ENCODE results near the gene UCP2.

The UCP2 gene

DNA sequence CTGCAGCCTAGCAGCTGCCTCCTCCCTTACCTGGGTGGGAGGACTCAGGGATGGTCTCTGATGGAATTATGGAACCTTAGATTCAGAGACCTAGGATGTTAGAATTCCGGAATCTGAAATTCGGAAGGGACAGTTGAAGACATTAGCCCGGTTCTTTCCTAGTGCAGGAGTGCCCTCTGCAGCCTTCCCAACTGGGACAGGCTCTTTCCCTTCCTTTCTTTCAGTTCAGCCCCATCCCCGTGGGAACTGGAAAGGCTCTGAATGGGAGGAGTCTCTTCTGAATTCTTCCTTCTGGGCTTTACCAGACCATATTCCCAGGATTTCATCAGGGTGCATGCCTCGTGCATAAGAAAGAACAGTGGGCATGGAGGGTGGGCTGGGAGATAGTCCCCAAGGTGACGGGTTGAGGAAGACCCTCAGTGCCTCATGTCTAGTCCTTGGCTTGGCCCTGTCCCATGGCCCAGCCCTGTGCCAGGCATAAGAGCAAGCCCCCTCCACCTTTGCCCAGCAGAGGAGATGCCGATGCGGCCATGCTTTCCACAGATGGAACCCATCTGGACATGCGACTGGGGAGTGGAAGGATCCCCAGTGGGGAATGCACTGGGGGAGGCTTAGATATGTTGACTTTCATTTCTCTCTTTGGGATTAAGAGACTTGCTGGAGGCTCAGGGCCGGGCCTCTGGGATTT is 17.4 kb downstream of the UCP2 start:
- FAIRE-seq (no peak), DNase-seq (ENCODE audit: insufficient read length, low spot score) (no peak)
- no peak for TF ChIP-seq POLR2A (IDR thresholded peaks at IDR 0.05; ENCODE audit: low read depth, low read length)
- no peak for TF ChIP-seq PAX5 (IDR thresholded peaks at IDR 0.05; ENCODE audit: insufficient read depth, low read length, severe bottlenecking)
- TF ChIP-seq SPI1 (IDR thresholded peaks at IDR 0.05; ENCODE audit: low read depth, low read length) = no peak
- no peak for TF ChIP-seq POU2F2 (IDR thresholded peaks at IDR 0.05; ENCODE audit: low read depth, low read length)
- TF ChIP-seq POLR2AphosphoS5 (IDR thresholded peaks at IDR 0.05; ENCODE audit: low read depth, low read length) = no peak
- TF ChIP-seq TAF1 (IDR thresholded peaks at IDR 0.05; ENCODE audit: low read depth, low read length) = no peak

DNA sequence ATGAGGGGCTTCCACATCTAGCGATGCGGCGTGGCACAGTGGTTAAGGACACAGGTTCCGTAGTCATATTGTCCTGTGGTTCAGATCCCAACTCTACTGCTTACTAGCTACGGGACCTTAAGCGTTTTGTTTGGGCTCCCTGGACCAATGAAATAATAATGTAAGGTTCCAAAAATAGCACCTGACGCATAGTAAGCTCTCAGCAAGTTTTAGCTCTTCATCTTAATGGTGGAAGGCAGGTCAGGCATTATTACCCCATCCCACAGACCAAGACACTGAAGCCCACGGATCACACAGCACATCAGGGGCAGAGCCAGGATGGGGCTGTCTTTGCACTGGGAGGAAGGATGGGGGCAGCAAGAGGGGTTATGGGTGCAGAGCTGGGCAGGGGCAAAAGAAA is 18.8 kb downstream of the UCP2 start:
- FAIRE-seq (peak; percentile 89), DNase-seq (ENCODE audit: insufficient read length, low spot score) (no peak)
- TF ChIP-seq POLR2AphosphoS5 (IDR thresholded peaks at IDR 0.05; ENCODE audit: low read depth, low read length) = no peak
- TF ChIP-seq TAF1 (IDR thresholded peaks at IDR 0.05; ENCODE audit: low read depth, low read length) = no peak
- no peak for TF ChIP-seq POU2F2 (IDR thresholded peaks at IDR 0.05; ENCODE audit: low read depth, low read length)
- TF ChIP-seq POLR2A (IDR thresholded peaks at IDR 0.05; ENCODE audit: low read depth, low read length) = no peak

DNA sequence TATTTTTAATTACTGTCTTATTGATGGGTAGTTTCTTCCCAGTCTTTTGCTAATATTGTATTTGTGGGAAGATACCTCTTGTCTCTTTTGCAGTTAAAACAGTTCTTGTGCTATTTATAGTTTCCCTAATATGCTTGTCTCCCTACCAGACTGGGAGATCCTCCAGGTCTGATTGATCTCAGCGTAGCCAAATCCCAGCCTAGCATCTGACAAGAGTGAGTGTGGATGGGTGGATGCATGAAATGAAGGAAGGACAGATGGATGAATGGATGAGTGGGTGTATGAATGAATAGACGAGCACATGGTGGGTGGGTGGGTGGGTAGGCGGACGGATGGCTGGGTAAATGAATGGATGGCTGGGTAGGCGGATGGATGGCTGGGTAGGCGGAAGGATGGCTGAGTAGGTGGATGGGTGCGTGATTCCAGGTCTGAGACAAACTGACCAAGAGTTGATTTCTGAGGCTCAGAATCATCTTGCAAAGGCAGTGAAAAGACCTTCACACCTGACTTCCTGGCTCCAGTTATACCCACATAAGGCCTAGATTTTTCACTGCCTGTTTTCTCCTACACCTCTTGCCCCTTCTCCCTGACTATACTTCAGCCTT is 20.4 kb downstream of the UCP2 start:
- DNase-seq (ENCODE audit: insufficient read length, low spot score) (no peak), FAIRE-seq (no peak)
- TF ChIP-seq POLR2AphosphoS5 (IDR thresholded peaks at IDR 0.05; ENCODE audit: low read depth, low read length) (no peak), PAX5 (IDR thresholded peaks at IDR 0.05; ENCODE audit: insufficient read depth, low read length, severe bottlenecking) (no peak), TAF1 (IDR thresholded peaks at IDR 0.05; ENCODE audit: low read depth, low read length) (no peak), POLR2A (IDR thresholded peaks at IDR 0.05; ENCODE audit: low read depth, low read length) (no peak), POU2F2 (IDR thresholded peaks at IDR 0.05; ENCODE audit: low read depth, low read length) (no peak), SPI1 (IDR thresholded peaks at IDR 0.05; ENCODE audit: low read depth, low read length) (no peak)

DNA sequence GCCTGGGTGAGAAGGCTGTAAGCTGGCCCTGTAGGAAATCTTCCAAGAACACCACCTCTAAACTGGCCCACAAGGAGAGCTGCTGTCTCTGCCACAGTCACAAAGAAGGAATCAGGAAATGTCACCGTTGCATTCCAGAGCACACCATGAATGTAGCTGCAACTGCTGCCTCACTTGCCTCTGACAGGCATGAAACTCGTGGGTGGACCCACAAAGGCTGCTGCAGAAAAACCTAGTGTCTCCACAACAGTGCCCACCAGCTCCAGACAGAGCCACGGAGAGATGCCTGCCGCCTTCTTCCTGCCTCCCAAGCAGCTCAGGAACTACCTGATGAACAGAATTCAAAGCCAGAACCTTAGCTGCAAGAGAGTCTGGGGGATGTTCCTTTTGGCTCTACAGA is 21.3 kb downstream of the UCP2 start:
- no peak for FAIRE-seq
- no peak for DNase-seq (ENCODE audit: insufficient read length, low spot score)
- TF ChIP-seq POLR2A (IDR thresholded peaks at IDR 0.05; ENCODE audit: low read depth, low read length) (no peak), POU2F2 (IDR thresholded peaks at IDR 0.05; ENCODE audit: low read depth, low read length) (no peak), POLR2AphosphoS5 (IDR thresholded peaks at IDR 0.05; ENCODE audit: low read depth, low read length) (no peak), SPI1 (IDR thresholded peaks at IDR 0.05; ENCODE audit: low read depth, low read length) (no peak), TAF1 (IDR thresholded peaks at IDR 0.05; ENCODE audit: low read depth, low read length) (no peak), PAX5 (IDR thresholded peaks at IDR 0.05; ENCODE audit: insufficient read depth, low read length, severe bottlenecking) (no peak)

DNA sequence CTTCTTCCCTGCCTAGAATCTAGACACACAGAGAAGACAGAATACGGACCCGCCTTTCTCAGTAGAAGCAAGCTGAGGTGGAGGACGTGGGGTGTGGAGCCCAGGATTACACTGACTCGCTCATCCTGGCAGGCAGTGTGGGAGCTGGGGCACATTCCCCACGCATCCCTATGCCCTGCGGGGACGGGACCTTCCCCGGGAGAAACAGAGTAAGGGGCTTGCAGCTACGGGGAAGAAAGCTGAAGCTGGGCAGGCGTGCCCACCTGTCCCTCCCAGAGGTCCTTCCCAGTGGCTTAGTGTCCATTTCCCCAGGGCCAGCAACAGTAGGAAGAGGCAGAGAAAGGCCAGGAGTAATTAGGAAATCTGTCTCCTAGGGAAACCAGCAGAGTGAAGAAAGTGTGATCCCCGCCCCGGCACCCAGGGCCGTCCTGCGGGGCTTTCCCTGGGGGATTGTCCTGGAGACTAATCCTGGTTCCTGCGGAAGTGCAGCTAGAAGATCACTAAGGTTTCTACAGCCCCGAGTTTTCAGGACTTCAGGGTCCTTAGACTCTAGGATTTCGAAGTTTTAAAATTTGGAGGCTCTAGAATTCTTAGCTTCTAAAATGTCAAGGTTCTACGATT is 24.0 kb downstream of the UCP2 start:
- no peak for DNase-seq (ENCODE audit: insufficient read length, low spot score)
- TF ChIP-seq PAX5 (IDR thresholded peaks at IDR 0.05; ENCODE audit: insufficient read depth, low read length, severe bottlenecking) (no peak), POLR2AphosphoS5 (IDR thresholded peaks at IDR 0.05; ENCODE audit: low read depth, low read length) (no peak), POLR2A (IDR thresholded peaks at IDR 0.05; ENCODE audit: low read depth, low read length) (no peak), TAF1 (IDR thresholded peaks at IDR 0.05; ENCODE audit: low read depth, low read length) (no peak)
- FAIRE-seq = no peak

DNA sequence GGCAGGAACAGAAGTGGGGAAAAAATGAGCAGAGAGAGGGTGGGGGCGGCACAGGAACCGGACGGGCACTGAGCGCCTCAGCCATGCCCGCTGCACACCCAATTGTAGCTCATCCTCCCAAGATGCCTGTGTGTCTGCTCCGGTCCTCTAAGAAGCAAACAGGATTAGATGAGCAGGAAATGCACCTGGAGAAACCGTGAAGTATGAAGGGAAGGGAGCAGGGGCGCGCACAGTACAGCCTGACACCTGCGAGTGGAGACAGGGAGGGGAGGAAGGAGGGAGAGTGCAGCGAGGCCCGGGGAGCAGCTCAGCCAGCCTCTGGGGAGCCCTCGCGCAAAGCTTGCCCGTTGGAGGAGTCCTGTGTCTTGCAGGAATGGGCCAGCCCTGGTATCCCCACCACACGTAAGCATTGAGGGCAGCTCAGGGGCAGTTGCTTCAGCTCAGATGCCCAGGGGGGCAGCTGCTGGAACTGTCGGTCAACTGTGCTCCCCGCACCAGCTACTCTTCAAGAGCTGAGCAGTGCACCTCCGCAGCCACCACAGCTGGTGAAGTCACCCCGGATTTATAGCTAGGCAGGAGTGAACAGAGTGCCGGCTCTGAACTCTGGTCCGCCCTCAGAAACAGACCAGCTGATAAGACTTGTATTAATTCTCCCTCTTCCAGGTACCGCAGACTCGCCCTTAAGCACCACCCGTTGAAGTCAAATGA is 24.8 kb downstream of the UCP2 start:
- DNase-seq (ENCODE audit: insufficient read length, low spot score) = no peak

DNA sequence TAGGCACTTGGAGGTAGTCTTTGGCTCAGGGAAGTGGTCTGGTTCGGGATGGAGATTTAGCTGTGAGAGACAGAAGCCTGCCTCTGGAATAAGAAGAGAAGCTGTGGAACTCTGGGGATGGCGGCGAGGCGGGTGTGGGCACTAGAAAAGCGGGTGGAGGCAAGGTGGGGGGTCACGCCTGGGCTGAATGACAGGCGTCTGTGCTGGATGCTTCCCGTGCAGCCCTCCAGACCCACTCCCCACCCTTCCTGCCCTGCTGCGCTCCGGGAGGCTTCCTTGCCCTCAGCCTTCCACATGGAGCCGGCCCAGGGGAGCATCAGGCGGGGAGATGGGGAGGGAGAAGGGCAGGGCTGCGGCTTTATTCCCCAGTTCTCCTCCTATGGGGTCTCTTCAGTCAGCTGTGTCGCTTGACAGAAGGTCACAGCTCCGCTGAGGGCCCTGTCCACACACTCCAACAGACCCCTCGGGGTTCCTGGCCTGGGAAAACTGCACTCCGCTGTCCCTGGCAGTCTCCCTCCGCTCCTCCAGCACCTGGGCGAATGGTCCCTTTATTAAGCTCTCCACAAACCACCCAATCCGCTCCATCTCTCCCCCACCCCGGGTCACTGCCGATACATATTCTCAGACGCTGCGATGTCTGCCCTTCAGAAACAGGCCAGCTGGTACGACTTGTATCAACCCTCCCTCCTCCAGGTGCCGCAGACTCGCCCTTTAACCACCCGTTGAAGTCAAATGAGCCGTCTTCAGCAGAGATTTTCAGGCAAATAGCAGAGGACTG is 25.6 kb downstream of the UCP2 start:
- TF ChIP-seq TAF1 (IDR thresholded peaks at IDR 0.05; ENCODE audit: low read depth, low read length) = no peak
- DNase-seq (ENCODE audit: insufficient read length, low spot score) = no peak
- peak; percentile 20 for FAIRE-seq

More for the DNA sequence above, 24.8 kb downstream of the UCP2 start:
- no peak for TF ChIP-seq POLR2A (IDR thresholded peaks at IDR 0.05; ENCODE audit: low read depth, low read length)
- TF ChIP-seq TAF1 (IDR thresholded peaks at IDR 0.05; ENCODE audit: low read depth, low read length) = no peak
- no peak for TF ChIP-seq SPI1 (IDR thresholded peaks at IDR 0.05; ENCODE audit: low read depth, low read length)
- no peak for TF ChIP-seq POU2F2 (IDR thresholded peaks at IDR 0.05; ENCODE audit: low read depth, low read length)
- FAIRE-seq = no peak

DNA sequence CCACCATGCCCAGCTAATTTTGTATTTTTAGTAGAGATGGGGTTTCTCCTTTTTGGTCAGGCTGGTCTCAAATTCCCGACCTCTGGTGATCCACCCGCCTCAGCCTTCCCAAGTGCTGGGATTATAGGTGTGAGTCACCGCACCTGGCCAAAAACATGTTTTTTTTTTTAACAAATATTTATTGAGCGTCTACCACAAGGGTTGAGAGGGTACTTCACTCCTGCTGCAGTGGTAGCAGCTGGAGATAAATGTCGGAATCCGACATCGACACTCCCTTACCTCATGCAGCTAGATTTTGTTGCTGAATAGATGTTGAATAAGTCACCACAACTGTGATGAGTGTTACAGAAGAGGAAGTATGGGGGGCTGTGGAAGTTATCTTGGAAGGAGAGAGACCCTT is 30.8 kb downstream of the UCP2 start:
- TF ChIP-seq SPI1 (IDR thresholded peaks at IDR 0.05; ENCODE audit: low read depth, low read length) (no peak), POU2F2 (IDR thresholded peaks at IDR 0.05; ENCODE audit: low read depth, low read length) (no peak), POLR2AphosphoS5 (IDR thresholded peaks at IDR 0.05; ENCODE audit: low read depth, low read length) (no peak), PAX5 (IDR thresholded peaks at IDR 0.05; ENCODE audit: insufficient read depth, low read length, severe bottlenecking) (no peak), TAF1 (IDR thresholded peaks at IDR 0.05; ENCODE audit: low read depth, low read length) (no peak), POLR2A (IDR thresholded peaks at IDR 0.05; ENCODE audit: low read depth, low read length) (no peak)
- no peak for DNase-seq (ENCODE audit: insufficient read length, low spot score)
- no peak for FAIRE-seq

All from GM12891 (cell line).